Thoracic aorta (tissue), 2 donors: ENCODE measurements around the gene ST6GAL1. TPM values are rescaled to one million over a fixed set of nuclear protein-coding genes. Genes with fewer than 3 reads are reported as not detected.

ENCODE experiments used
- ATAC-seq: fragments of 150-250 bp; one replicate; pipeline ENCODE4 v1.8.0; 2017; ENCODE audit warnings: low read depth; ENCODE audit not compliant: insufficient number of reproducible peaks, low FRiP score
- DNase-seq: peaks from one replicate; pipeline ENCODE4 v3.0.0-alpha.2; 2020; ENCODE audit warnings: low spot score
- H3K27ac ChIP-seq, 2 donors: fragments of 200-600 bp; sonication (generic); 1 replicate in 1 of 2; 2 replicates in 1 of 2; pipeline ENCODE4 v1.5.1; 2016; ENCODE audit warnings: mild to moderate bottlenecking in 2 of 2, moderate library complexity in 2 of 2
- H3K27me3 ChIP-seq: fragments of 200-600 bp; sonication (generic); replicated peaks from 2 replicates; pipeline ENCODE4 v1.6.0; 2016; ENCODE audit warnings: mild to moderate bottlenecking; ENCODE audit not compliant: insufficient read depth
- H3K36me3 ChIP-seq: fragments of 200-600 bp; sonication (generic); one replicate; pipeline ENCODE4 v1.5.1; 2016
- H3K4me1 ChIP-seq, 2 donors: fragments of 200-600 bp; sonication (generic); 1 replicate in 1 of 2; 2 replicates in 1 of 2; pipeline versions ENCODE4 v1.5.1 to v1.6.0; 2016; ENCODE audit warnings: low read depth in 2 of 2, mild to moderate bottlenecking in 1 of 2; ENCODE audit not compliant: control insufficient read depth in 1 of 2
- H3K4me3 ChIP-seq: fragments of 200-600 bp; sonication (generic); 2 replicates; pipeline ENCODE4 v1.5.1; 2016; ENCODE audit warnings: mild to moderate bottlenecking
- H3K9me3 ChIP-seq: fragments of 200-600 bp; sonication (generic); 2 replicates; pipeline ENCODE4 v1.5.1; 2016
- CTCF ChIP-seq: fragments of 200-600 bp; sonication (generic); IDR thresholded peaks from one replicate; pipeline ENCODE4 v1.5.1; 2019; ENCODE audit warnings: antibody characterized with exemption
- total RNA-seq, 2 donors: library from RNA; depleted of rRNA; stranded (reverse); fragments of >200 nt; gene quantifications; one replicate each; pipeline versions ENCODE4 v1.1.0 to v1.2.3, GENCODE V29; 2016

Gene ST6GAL1
- total RNA-seq, 2 donors from 2014 or later: 89.5 to 141 TPM

GRCh38 chr3:187026317-187026670 is 96.0 kb downstream of the ST6GAL1 start:
- H3K36me3 ChIP-seq: no peaks in the 10 kb centered on the region
- no peaks in the 10 kb centered on the region for H3K9me3 ChIP-seq
- peak overlapping the region in 1 of 2 donors; percentile 33 for H3K27ac ChIP-seq
- H3K27me3 ChIP-seq: no peaks in the 10 kb centered on the region
- ATAC-seq: no peak
- no peak for DNase-seq
- no peak for TF ChIP-seq CTCF
- no peak overlapping the region for H3K4me3 ChIP-seq
- peaks cover 17 to 26% of the 10 kb centered on the region in 2 donors for H3K4me1 ChIP-seq

GRCh38 chr3:187027531-187028278 is 97.4 kb downstream of the ST6GAL1 start:
- Histone ChIP-seq H3K9me3 (no peaks in the 10 kb centered on the region), H3K36me3 (no peaks in the 10 kb centered on the region), H3K4me1 (peaks cover 17 to 35% of the 10 kb centered on the region in 2 donors), H3K4me3 (no peak overlapping the region), H3K27me3 (no peaks in the 10 kb centered on the region), H3K27ac (no peak overlapping the region)
- ATAC-seq (no peak), DNase-seq (no peak)
- no peak for TF ChIP-seq CTCF

GRCh38 chr3:187031934-187032333 is 101.6 kb downstream of the ST6GAL1 start:
- ATAC-seq (no peak), DNase-seq (no peak)
- H3K4me1 ChIP-seq: peaks cover 3 to 18% of the 10 kb centered on the region in 2 donors
- H3K9me3 ChIP-seq: peaks cover 3% of the 10 kb centered on the region
- H3K27ac ChIP-seq: no peak overlapping the region
- H3K27me3 ChIP-seq: no peaks in the 10 kb centered on the region
- no peak for TF ChIP-seq CTCF
- no peak overlapping the region for H3K4me3 ChIP-seq
- no peaks in the 10 kb centered on the region for H3K36me3 ChIP-seq

GRCh38 chr3:187036394-187036793 is 106.1 kb downstream of the ST6GAL1 start:
- peaks cover 5% of the 10 kb centered on the region for H3K36me3 ChIP-seq
- DNase-seq: no peak
- no peak for ATAC-seq
- H3K9me3 ChIP-seq: peaks cover 3% of the 10 kb centered on the region
- no peak overlapping the region for H3K4me3 ChIP-seq
- no peaks in the 10 kb centered on the region for H3K27me3 ChIP-seq
- no peak overlapping the region for H3K27ac ChIP-seq
- peaks cover 7 to 15% of the 10 kb centered on the region in 2 donors for H3K4me1 ChIP-seq
- TF ChIP-seq CTCF: no peak

- no peak for ATAC-seq
- Histone ChIP-seq H3K27me3 (no peaks in the 10 kb centered on the region), H3K36me3 (peaks cover 12% of the 10 kb centered on the region), H3K27ac (no peak overlapping the region), H3K4me1 (peaks cover 26 to 29% of the 10 kb centered on the region in 2 donors), H3K9me3 (peaks cover 3% of the 10 kb centered on the region), H3K4me3 (no peak overlapping the region)
- TF ChIP-seq CTCF: no peak
- DNase-seq: no peak
Observed at GRCh38 chr3:187039100-187039722, 108.9 kb downstream of the ST6GAL1 start.
